ENCODE measurements around the gene ANKRD39. TPM values are rescaled to one million over a fixed set of nuclear protein-coding genes. Genes with fewer than 3 reads are reported as not detected.

ANKRD39 gene
- total RNA-seq, 1 experiment from 2014 or later, result 24.4 TPM

GRCh38 chr2:96898641-96899412, 41.0 kb upstream of the ANKRD39 start:
- intact Hi-C loops (cut with micrococcal nuclease; ENCODE audit: unreplicated experiment), result no loop called here
- no peak overlapping the region for H3K4me3 ChIP-seq (ENCODE audit: low read depth in 2 of 2, low read length in 2 of 2)
- no peak for ATAC-seq

GRCh38 chr2:96898135-96898505, 40.3 kb upstream of the ANKRD39 start:
- Histone ChIP-seq H3K27ac (ENCODE audit: low read length) (no peak overlapping the region), H3K4me3 (ENCODE audit: low read depth in 2 of 2, low read length in 2 of 2) (no peak overlapping the region), H3K9me3 (ENCODE audit: control insufficient read depth, insufficient read depth, low read depth, low read length) (no peaks in the 10 kb centered on the region), H3K36me3 (ENCODE audit: control insufficient read depth, insufficient read depth, low read length) (no peaks in the 10 kb centered on the region), H3K27me3 (ENCODE audit: control insufficient read depth, insufficient read depth, low read length) (no peaks in the 10 kb centered on the region), H3K4me1 (ENCODE audit: control insufficient read depth, insufficient read depth, low read length) (peaks cover 13% of the 10 kb centered on the region)
- TF ChIP-seq TCF7L2 (IDR thresholded peaks at IDR 0.05; ENCODE audit: low read depth, low read length), result no peak
- TF ChIP-seq REST (IDR thresholded peaks at IDR 0.05; ENCODE audit: insufficient read depth in 1 of 2, low read depth in 2 of 2, low read length in 1 of 2), result no peak
- no peak for TF ChIP-seq POLR2AphosphoS5 (IDR thresholded peaks at IDR 0.05; ENCODE audit: low read depth, low read length)
- no peak for TF ChIP-seq SIN3A (IDR thresholded peaks at IDR 0.05; ENCODE audit: borderline replicate concordance, insufficient read depth, low read depth, low read length)
- TF ChIP-seq CTCF (IDR thresholded peaks at IDR 0.05), result no peak
- no peak for DNase-seq (ENCODE audit: low read depth, low spot score)
- POLR2A ChIA-PET, result no interaction called here
- ATAC-seq, result no peak
- in situ Hi-C loops (cut with HindIII; ENCODE audit: low pct_unique_long_range_greater_than_20kb, low sequenced_read_pairs), result no loop called here
- CTCF ChIA-PET, result no interaction called here
- intact Hi-C loops (cut with micrococcal nuclease; ENCODE audit: unreplicated experiment), result no loop called here
- BruUV-seq (replicated peaks), result no TSS peak

More at GRCh38 chr2:96898641-96899412, 41.0 kb upstream of the ANKRD39 start:
- H3K36me3 ChIP-seq (ENCODE audit: control insufficient read depth, insufficient read depth, low read length), result no peaks in the 10 kb centered on the region
- no peaks in the 10 kb centered on the region for H3K27me3 ChIP-seq (ENCODE audit: control insufficient read depth, insufficient read depth, low read length)
- TF ChIP-seq CTCF (IDR thresholded peaks at IDR 0.05) (no peak), REST (IDR thresholded peaks at IDR 0.05; ENCODE audit: insufficient read depth in 1 of 2, low read depth in 2 of 2, low read length in 1 of 2) (no peak), TCF7L2 (IDR thresholded peaks at IDR 0.05; ENCODE audit: low read depth, low read length) (no peak), POLR2AphosphoS5 (IDR thresholded peaks at IDR 0.05; ENCODE audit: low read depth, low read length) (no peak), SIN3A (IDR thresholded peaks at IDR 0.05; ENCODE audit: borderline replicate concordance, insufficient read depth, low read depth, low read length) (no peak)
- POLR2A ChIA-PET, result no interaction called here
- BruUV-seq (replicated peaks), result no TSS peak
- no peak for DNase-seq (ENCODE audit: low read depth, low spot score)
- CTCF ChIA-PET, result interaction anchor here (0.7 kb wide), 1 partner anchor 50 kb away, joined by 4 read pairs; no protein-coding TSS in a partner anchor
- no peaks in the 10 kb centered on the region for H3K9me3 ChIP-seq (ENCODE audit: control insufficient read depth, insufficient read depth, low read depth, low read length)
- in situ Hi-C loops (cut with HindIII; ENCODE audit: low pct_unique_long_range_greater_than_20kb, low sequenced_read_pairs), result no loop called here
- peaks cover 13% of the 10 kb centered on the region for H3K4me1 ChIP-seq (ENCODE audit: control insufficient read depth, insufficient read depth, low read length)
- H3K27ac ChIP-seq (ENCODE audit: low read length), result no peak overlapping the region
